ENCODE data around the gene SIX1. TPM values are rescaled to one million over a fixed set of nuclear protein-coding genes. Genes with fewer than 3 reads are reported as not detected.

Gene SIX1
- total and polyA plus RNA-seq, 2 of the 4 experiments (the other 2 are of a cell fraction): 7.7 to 15.0 TPM

GRCh38 chr14:60631842-60632241 lies 17.4 kb downstream of the SIX1 start:
- H4K5ac ChIP-seq (ENCODE audit: low read depth, low read length): no peak overlapping the region
- no peak overlapping the region for H3K18ac ChIP-seq (ENCODE audit: low read depth, low read length)
- no peak overlapping the region for H3K27ac ChIP-seq (ENCODE audit: insufficient read depth, low read length)
- H3K4me2 ChIP-seq (ENCODE audit: low read depth, low read length): no peak overlapping the region
- dilution Hi-C loops (cut with HindIII; ENCODE audit: low sequenced_read_pairs, unreplicated experiment): loop anchor here (25.0 kb wide), 1 partner anchor 405 kb away; no protein-coding TSS in a partner anchor
- no peak overlapping the region for H3K14ac ChIP-seq (replicated peaks; ENCODE audit: low read depth, low read length)
- no peak for DNase-seq
- WGBS, 2 experiments (ENCODE audit: extremely low coverage in 2 of 2, insufficient read length in 1 of 2): no CpG with 5 or more reads among the region's 2 CpGs
- no peaks in the 10 kb centered on the region for H3K9me3 ChIP-seq (ENCODE audit: control insufficient read depth, insufficient read depth, low read length)
- BruUV-seq (replicated peaks): no TSS peak
- intact Hi-C loops (cut with micrococcal nuclease): no loop called here
- TF ChIP-seq POLR2A (IDR thresholded peaks at IDR 0.05; ENCODE audit: low read depth, low read length) (no peak), RAD21 (IDR thresholded peaks at IDR 0.05; ENCODE audit: low read length) (no peak), NFE2L2 (IDR thresholded peaks at IDR 0.05; ENCODE audit: low read depth, low read length) (no peak), MAFK (IDR thresholded peaks at IDR 0.05; ENCODE audit: low read depth, low read length) (no peak), RCOR1 (IDR thresholded peaks at IDR 0.05; ENCODE audit: insufficient replicate concordance, low read length) (no peak), SMC3 (IDR thresholded peaks at IDR 0.05; ENCODE audit: low read depth, low read length) (no peak), ELK1 (IDR thresholded peaks at IDR 0.05; ENCODE audit: borderline replicate concordance, low read depth, low read length) (no peak), MXI1 (IDR thresholded peaks at IDR 0.05; ENCODE audit: borderline replicate concordance, low read depth, low read length) (no peak), FOS (IDR thresholded peaks at IDR 0.05; ENCODE audit: low read depth, low read length) (no peak), RFX5 (IDR thresholded peaks at IDR 0.05; ENCODE audit: low read depth, low read length) (no peak), MAZ (IDR thresholded peaks at IDR 0.05; ENCODE audit: borderline replicate concordance, low read depth, low read length) (no peak), USF2 (IDR thresholded peaks at IDR 0.05; ENCODE audit: low read depth, low read length) (no peak), CHD1 (IDR thresholded peaks at IDR 0.05; ENCODE audit: low read depth, low read length) (no peak), CTCF (conservative IDR thresholded peaks at IDR 0.05; ENCODE audit: low read depth, low read length) (no peak), BHLHE40 (IDR thresholded peaks at IDR 0.05; ENCODE audit: low read depth, low read length) (no peak), CEBPB (IDR thresholded peaks at IDR 0.05; ENCODE audit: low read depth, low read length) (no peak)
- no peaks in the 10 kb centered on the region for H3K27me3 ChIP-seq (ENCODE audit: control insufficient read depth, insufficient read depth, low read length)
- H2AK5ac ChIP-seq (ENCODE audit: low read depth, low read length): no peak overlapping the region
- in situ Hi-C loops (cut with MboI; ENCODE audit: low sequenced_read_pairs): loop anchor here (5.0 to 25.0 kb wide), 3 partner anchors 355 to 930 kb away; partner anchors contain the start of genes SLC38A6 and TRMT5
- H4K20me1 ChIP-seq (ENCODE audit: insufficient read depth, low read length): no peaks in the 10 kb centered on the region
- H3K4ac ChIP-seq (ENCODE audit: low read depth, low read length): no peak overlapping the region
- H2BK20ac ChIP-seq (ENCODE audit: low read depth, low read length): no peak overlapping the region
- no peak overlapping the region for H3K9ac ChIP-seq (ENCODE audit: low read depth, low read length)
- peaks cover 3% of the 10 kb centered on the region for H3K4me1 ChIP-seq (ENCODE audit: control insufficient read depth, insufficient read depth, low read length)
- no peaks in the 10 kb centered on the region for H3K36me3 ChIP-seq (ENCODE audit: control insufficient read depth, insufficient read depth, low read length)
- H2AK9ac ChIP-seq (replicated peaks; ENCODE audit: low read depth, low read length, poor library complexity): no peak overlapping the region
- no peak overlapping the region for H2AFZ ChIP-seq (replicated peaks; ENCODE audit: low read length, poor library complexity)
- no peak overlapping the region for H4K91ac ChIP-seq (ENCODE audit: insufficient read depth, low read depth, low read length)
- H4K8ac ChIP-seq (ENCODE audit: low read depth in 2 of 2, low read length in 2 of 2): no peak overlapping the region
- no peak for ATAC-seq (ENCODE audit: low read depth)
- H3K4me3 ChIP-seq (ENCODE audit: insufficient read depth, low read depth, low read length): no peak overlapping the region
- peaks cover 7 to 24% of the 10 kb centered on the region in 2 experiments for H3K79me1 ChIP-seq (ENCODE audit: low read depth in 1 of 2, low read length in 2 of 2)
- no peak overlapping the region for H2BK15ac ChIP-seq (ENCODE audit: low read depth, low read length)
- H3K9me1 ChIP-seq (ENCODE audit: insufficient read depth, low read length): peaks cover 3% of the 10 kb centered on the region; the same call in 1 of the 2 replicates
- H2BK120ac ChIP-seq (ENCODE audit: low read depth, low read length): no peak overlapping the region
- ChIA-PET POLR2A (ENCODE audit: unreplicated experiment) (no interaction called here), CTCF (interaction anchor here (1.1 kb wide), 1 partner anchor 13 kb away, joined by 3 read pairs; no protein-coding TSS in a partner anchor)
- no peak overlapping the region for H2BK5ac ChIP-seq (ENCODE audit: low read depth, low read length, poor library complexity, severe bottlenecking)
- H3K56ac ChIP-seq (ENCODE audit: extremely low read depth, insufficient read depth, low read length): no peak overlapping the region
- no peak overlapping the region for H3K23ac ChIP-seq (ENCODE audit: low read depth, low read length)
